Measurements from ENCODE around the gene EPC1. TPM values are rescaled to one million over a fixed set of nuclear protein-coding genes. Genes with fewer than 3 reads are reported as not detected.

The EPC1 gene
- total and polyA plus RNA-seq, 9 of the 15 experiments (the other 6 are each of a cell fraction or from before 2014, with no cell fraction given): 7.0 to 43.6 (median 16.1) TPM

DNA sequence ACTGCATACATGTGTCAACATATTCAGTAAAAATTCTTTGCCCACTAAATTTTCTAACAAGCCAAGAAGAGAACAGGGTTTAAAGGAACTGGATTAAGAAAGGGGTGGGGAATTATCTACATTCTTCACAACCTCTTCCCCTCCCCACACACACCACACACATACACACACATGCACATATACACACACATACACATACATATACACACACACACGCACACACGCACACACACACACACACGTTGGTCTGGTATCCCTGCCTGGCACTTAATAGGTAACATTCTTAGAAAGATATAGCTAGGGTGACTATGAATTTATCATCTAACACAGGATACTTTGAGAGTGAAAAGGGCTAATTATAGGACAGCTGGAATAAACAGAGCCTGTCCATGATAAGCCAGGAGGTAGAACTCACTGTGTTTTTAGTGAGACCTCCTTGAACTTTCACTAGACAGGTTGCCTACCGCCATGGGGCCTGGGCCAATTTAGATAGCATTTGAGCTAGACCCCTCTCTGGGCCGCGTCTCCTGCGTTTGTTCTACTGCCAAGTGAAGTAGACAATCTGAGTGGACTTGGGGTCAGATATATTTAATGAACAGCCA lies 33.1 kb upstream of the EPC1 start (continued):
- peak; percentile 43 for TF ChIP-seq ASH1L (IDR thresholded peaks at IDR 0.05; ENCODE audit: borderline replicate concordance, low read depth, partially characterized antibody)
- peak in 1 of 2 experiments; percentile 83; a peak in 2 of 4 replicates for TF ChIP-seq HDAC1 (IDR thresholded peaks at IDR 0.05)
- TF ChIP-seq HDAC2 (IDR thresholded peaks at IDR 0.05): 0 out of 2 replicates have a peak, but pooled peaks have one; percentile 15
- TF ChIP-seq SNIP1 (IDR thresholded peaks at IDR 0.05; ENCODE audit: low read depth): 0 out of 2 replicates have a peak, but pooled peaks have one; percentile 32
- TF ChIP-seq JUND (IDR thresholded peaks at IDR 0.05; ENCODE audit: borderline replicate concordance, low read depth, low read length): no peak
- TF ChIP-seq JUND (tag; IDR thresholded peaks at IDR 0.05; ENCODE audit: borderline replicate concordance, low read depth, low read length): no peak
- TF ChIP-seq, protein P1, sequence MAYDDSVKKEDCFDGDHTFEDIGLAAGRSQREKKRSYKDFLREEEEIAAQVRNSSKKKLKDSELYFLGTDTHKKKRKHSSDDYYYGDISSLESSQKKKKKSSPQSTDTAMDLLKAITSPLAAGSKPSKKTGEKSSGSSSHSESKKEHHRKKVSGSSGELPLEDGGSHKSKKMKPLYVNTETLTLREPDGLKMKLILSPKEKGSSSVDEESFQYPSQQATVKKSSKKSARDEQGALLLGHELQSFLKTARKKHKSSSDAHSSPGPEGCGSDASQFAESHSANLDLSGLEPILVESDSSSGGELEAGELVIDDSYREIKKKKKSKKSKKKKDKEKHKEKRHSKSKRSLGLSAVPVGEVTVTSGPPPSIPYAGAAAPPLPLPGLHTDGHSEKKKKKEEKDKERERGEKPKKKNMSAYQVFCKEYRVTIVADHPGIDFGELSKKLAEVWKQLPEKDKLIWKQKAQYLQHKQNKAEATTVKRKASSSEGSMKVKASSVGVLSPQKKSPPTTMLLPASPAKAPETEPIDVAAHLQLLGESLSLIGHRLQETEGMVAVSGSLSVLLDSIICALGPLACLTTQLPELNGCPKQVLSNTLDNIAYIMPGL (CRISPR knock-in tag; IDR thresholded peaks at IDR 0.05): no peak
- TF ChIP-seq, protein P2, sequence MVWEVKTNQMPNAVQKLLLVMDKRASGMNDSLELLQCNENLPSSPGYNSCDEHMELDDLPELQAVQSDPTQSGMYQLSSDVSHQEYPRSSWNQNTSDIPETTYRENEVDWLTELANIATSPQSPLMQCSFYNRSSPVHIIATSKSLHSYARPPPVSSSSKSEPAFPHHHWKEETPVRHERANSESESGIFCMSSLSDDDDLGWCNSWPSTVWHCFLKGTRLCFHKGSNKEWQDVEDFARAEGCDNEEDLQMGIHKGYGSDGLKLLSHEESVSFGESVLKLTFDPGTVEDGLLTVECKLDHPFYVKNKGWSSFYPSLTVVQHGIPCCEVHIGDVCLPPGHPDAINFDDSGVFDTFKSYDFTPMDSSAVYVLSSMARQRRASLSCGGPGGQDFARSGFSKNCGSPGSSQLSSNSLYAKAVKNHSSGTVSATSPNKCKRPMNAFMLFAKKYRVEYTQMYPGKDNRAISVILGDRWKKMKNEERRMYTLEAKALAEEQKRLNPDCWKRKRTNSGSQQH (CRISPR knock-in tag; IDR thresholded peaks at IDR 0.05): peak; percentile 26; the same call in 1 of the 2 replicates
- TF ChIP-seq MTA1 (IDR thresholded peaks at IDR 0.05; ENCODE audit: borderline replicate concordance): 0 out of 2 replicates have a peak, but pooled peaks have one; percentile 41
- peak; percentile 64 for TF ChIP-seq SMARCE1 (IDR thresholded peaks at IDR 0.05)
- no peak for TF ChIP-seq PCBP1 (IDR thresholded peaks at IDR 0.05; ENCODE audit: low read depth, low read length, poor library complexity, severe bottlenecking)
- TF ChIP-seq RBM15 (IDR thresholded peaks at IDR 0.05; ENCODE audit: insufficient read depth, low read length): no peak
- no peak for TF ChIP-seq U2AF1 (optimal IDR thresholded peaks at IDR 0.05; ENCODE audit: low read depth, low read length)
- peak; percentile 85 for TF ChIP-seq EHMT2 (IDR thresholded peaks at IDR 0.05)
- TF ChIP-seq FOXK2 (conservative IDR thresholded peaks at IDR 0.05 in 1 of 2, IDR thresholded peaks at IDR 0.05 in 1 of 2; ENCODE audit: low read depth in 2 of 2): peak; percentile 31 to 69; a peak in 2 of 4 replicates
- TF ChIP-seq, protein P3, sequence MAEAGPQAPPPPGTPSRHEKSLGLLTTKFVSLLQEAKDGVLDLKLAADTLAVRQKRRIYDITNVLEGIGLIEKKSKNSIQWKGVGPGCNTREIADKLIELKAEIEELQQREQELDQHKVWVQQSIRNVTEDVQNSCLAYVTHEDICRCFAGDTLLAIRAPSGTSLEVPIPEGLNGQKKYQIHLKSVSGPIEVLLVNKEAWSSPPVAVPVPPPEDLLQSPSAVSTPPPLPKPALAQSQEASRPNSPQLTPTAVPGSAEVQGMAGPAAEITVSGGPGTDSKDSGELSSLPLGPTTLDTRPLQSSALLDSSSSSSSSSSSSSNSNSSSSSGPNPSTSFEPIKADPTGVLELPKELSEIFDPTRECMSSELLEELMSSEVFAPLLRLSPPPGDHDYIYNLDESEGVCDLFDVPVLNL (CRISPR knock-in tag; IDR thresholded peaks at IDR 0.05; ENCODE audit: low read depth): no peak
- TF ChIP-seq, protein P4, sequence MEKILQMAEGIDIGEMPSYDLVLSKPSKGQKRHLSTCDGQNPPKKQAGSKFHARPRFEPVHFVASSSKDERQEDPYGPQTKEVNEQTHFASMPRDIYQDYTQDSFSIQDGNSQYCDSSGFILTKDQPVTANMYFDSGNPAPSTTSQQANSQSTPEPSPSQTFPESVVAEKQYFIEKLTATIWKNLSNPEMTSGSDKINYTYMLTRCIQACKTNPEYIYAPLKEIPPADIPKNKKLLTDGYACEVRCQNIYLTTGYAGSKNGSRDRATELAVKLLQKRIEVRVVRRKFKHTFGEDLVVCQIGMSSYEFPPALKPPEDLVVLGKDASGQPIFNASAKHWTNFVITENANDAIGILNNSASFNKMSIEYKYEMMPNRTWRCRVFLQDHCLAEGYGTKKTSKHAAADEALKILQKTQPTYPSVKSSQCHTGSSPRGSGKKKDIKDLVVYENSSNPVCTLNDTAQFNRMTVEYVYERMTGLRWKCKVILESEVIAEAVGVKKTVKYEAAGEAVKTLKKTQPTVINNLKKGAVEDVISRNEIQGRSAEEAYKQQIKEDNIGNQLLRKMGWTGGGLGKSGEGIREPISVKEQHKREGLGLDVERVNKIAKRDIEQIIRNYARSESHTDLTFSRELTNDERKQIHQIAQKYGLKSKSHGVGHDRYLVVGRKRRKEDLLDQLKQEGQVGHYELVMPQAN (IDR thresholded peaks at IDR 0.05; ENCODE audit: borderline replicate concordance): peak; percentile 61
- TF ChIP-seq GATAD2A (IDR thresholded peaks at IDR 0.05): peak; percentile 88
- TF ChIP-seq MTA2 (IDR thresholded peaks at IDR 0.05; ENCODE audit: low read depth): peak; percentile 49; the same call in 1 of the 2 replicates
- TF ChIP-seq, protein P5, sequence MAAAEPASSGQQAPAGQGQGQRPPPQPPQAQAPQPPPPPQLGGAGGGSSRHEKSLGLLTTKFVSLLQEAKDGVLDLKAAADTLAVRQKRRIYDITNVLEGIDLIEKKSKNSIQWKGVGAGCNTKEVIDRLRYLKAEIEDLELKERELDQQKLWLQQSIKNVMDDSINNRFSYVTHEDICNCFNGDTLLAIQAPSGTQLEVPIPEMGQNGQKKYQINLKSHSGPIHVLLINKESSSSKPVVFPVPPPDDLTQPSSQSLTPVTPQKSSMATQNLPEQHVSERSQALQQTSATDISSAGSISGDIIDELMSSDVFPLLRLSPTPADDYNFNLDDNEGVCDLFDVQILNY (CRISPR knock-in tag; IDR thresholded peaks at IDR 0.05): no peak

Data from K562 (cell line).